SK-N-SH treated with all-trans-retinoic acid at 6 μM for 48 hours (cell line): ENCODE results near the gene SPAG9.

Experiments used
- ATAC-seq: fragments of 200-7000 bp; cut with Tn5 transposase; 3 replicates; pipeline ENCODE4 v1.9.1; 2020; ENCODE audit warnings: mild to moderate bottlenecking, moderate library complexity
- BACH2 ChIP-seq: fragments of 250-450 bp; sonication (Bioruptor Pico); IDR thresholded peaks from 2 replicates; pipeline ENCODE4 v1.9.0; 2021; ENCODE audit warnings: mild to moderate bottlenecking, borderline replicate concordance
- CREB5 ChIP-seq: fragments of 250-450 bp; sonication (Bioruptor Pico); IDR thresholded peaks from 2 replicates; pipeline ENCODE4 v1.5.1; 2020; ENCODE audit warnings: low read depth, mild to moderate bottlenecking, moderate library complexity
- CSDC2 ChIP-seq: fragments of 250-450 bp; sonication (Bioruptor Pico); IDR thresholded peaks from 2 replicates; pipeline ENCODE4 v1.5.0; 2020; ENCODE audit warnings: mild to moderate bottlenecking, moderate library complexity
- ESRRG ChIP-seq: fragments of 250-450 bp; sonication (Bioruptor Pico); IDR thresholded peaks from 2 replicates; pipeline ENCODE4 v1.6.1; 2021; ENCODE audit warnings: mild to moderate bottlenecking
- GLIS3 ChIP-seq: fragments of 250-450 bp; sonication (Bioruptor Pico); IDR thresholded peaks from 2 replicates; pipeline ENCODE4 v1.5.0; 2020; ENCODE audit warnings: mild to moderate bottlenecking, moderate library complexity
- ISL1 ChIP-seq: fragments of 250-450 bp; sonication (Bioruptor Pico); IDR thresholded peaks from 2 replicates; pipeline ENCODE4 v2.1.2; 2022; ENCODE audit warnings: mild to moderate bottlenecking, moderate library complexity
- PATZ1 ChIP-seq: fragments of 250-450 bp; sonication (Bioruptor Pico); IDR thresholded peaks from 2 replicates; pipeline ENCODE4 v1.8.0; 2020; ENCODE audit warnings: mild to moderate bottlenecking, moderate library complexity, borderline replicate concordance
- POU6F1 ChIP-seq: fragments of 250-450 bp; sonication (Bioruptor Pico); IDR thresholded peaks from 2 replicates; pipeline ENCODE4 v1.8.0; 2021; ENCODE audit warnings: low read depth, mild to moderate bottlenecking, moderate library complexity, borderline replicate concordance
- PPARA ChIP-seq: fragments of 250-450 bp; sonication (Bioruptor Pico); IDR thresholded peaks from 2 replicates; pipeline ENCODE4 v1.5.0; 2020; ENCODE audit warnings: mild to moderate bottlenecking, borderline replicate concordance
- RARB ChIP-seq: fragments of 250-450 bp; sonication (Bioruptor Pico); IDR thresholded peaks from 2 replicates; pipeline ENCODE4 v1.8.0; 2021; ENCODE audit warnings: mild to moderate bottlenecking, moderate library complexity
- SNAI2 ChIP-seq: fragments of 250-450 bp; sonication (Bioruptor Pico); IDR thresholded peaks from 2 replicates; pipeline ENCODE4 v1.5.0; 2020; ENCODE audit warnings: mild to moderate bottlenecking, moderate library complexity
- TCF4 ChIP-seq: fragments of 250-450 bp; sonication (Bioruptor Pico); IDR thresholded peaks from 2 replicates; pipeline ENCODE4 v1.8.0; 2021; ENCODE audit warnings: mild to moderate bottlenecking, moderate library complexity, borderline replicate concordance
- TOX ChIP-seq: fragments of 250-450 bp; sonication (Bioruptor Pico); IDR thresholded peaks from 2 replicates; pipeline ENCODE4 v1.8.0; 2021; ENCODE audit warnings: mild to moderate bottlenecking, moderate library complexity, borderline replicate concordance
- TSHZ2 ChIP-seq: fragments of 250-450 bp; sonication (Bioruptor Pico); IDR thresholded peaks from 2 replicates; pipeline ENCODE4 v1.5.0; 2020; ENCODE audit warnings: mild to moderate bottlenecking, moderate library complexity
- ZC3H10 ChIP-seq: fragments of 250-450 bp; sonication (Bioruptor Pico); IDR thresholded peaks from 2 replicates; pipeline ENCODE4 v1.5.1; 2021; ENCODE audit warnings: mild to moderate bottlenecking, moderate library complexity
- ZFP3 ChIP-seq: fragments of 250-450 bp; sonication (Bioruptor Pico); IDR thresholded peaks from 2 replicates; pipeline ENCODE4 v1.5.0; 2020; ENCODE audit warnings: mild to moderate bottlenecking, moderate library complexity
- ZFP30 ChIP-seq: fragments of 450-650 bp; formaldehyde crosslinking; IDR thresholded peaks from 2 replicates; pipeline ENCODE4 v1.5.0; 2022; ENCODE audit warnings: mild to moderate bottlenecking, moderate library complexity
- ZNF8 ChIP-seq: fragments of 450-650 bp; formaldehyde crosslinking; IDR thresholded peaks from 2 replicates; pipeline ENCODE4 v1.5.0; 2020; ENCODE audit warnings: mild to moderate bottlenecking, moderate library complexity

Gene SPAG9

GRCh38 chr17:50956750-50957523 lies 163.7 kb downstream of the SPAG9 start:
- ATAC-seq: peak; percentile 82
- TF ChIP-seq TOX (CRISPR knock-in tag) (no peak), RARB (CRISPR knock-in tag) (no peak), SNAI2 (CRISPR knock-in tag) (no peak), CSDC2 (CRISPR knock-in tag) (no peak), ZC3H10 (CRISPR knock-in tag) (no peak), GLIS3 (CRISPR knock-in tag) (no peak), PPARA (CRISPR knock-in tag) (no peak), CREB5 (CRISPR knock-in tag) (no peak), ESRRG (CRISPR knock-in tag) (no peak), ISL1 (CRISPR knock-in tag) (no peak), POU6F1 (no peak), BACH2 (no peak), ZFP3 (CRISPR knock-in tag) (no peak), PATZ1 (no peak), TCF4 (no peak), TSHZ2 (CRISPR knock-in tag) (no peak), ZNF8 (CRISPR knock-in tag) (no peak)

GRCh38 chr17:50956409-50956749 lies 164.3 kb downstream of the SPAG9 start:
- TF ChIP-seq TCF4 (no peak), TOX (CRISPR knock-in tag) (no peak), SNAI2 (CRISPR knock-in tag) (no peak), ZC3H10 (CRISPR knock-in tag) (no peak), ZNF8 (CRISPR knock-in tag) (no peak), PATZ1 (no peak)
- ATAC-seq: no peak

- ATAC-seq: peak; percentile 1; the same call in 1 of the 3 replicates
- TF ChIP-seq TCF4 (peak; percentile 59; the same call in 1 of the 2 replicates), ESRRG (CRISPR knock-in tag) (no peak), RARB (CRISPR knock-in tag) (no peak), BACH2 (no peak; the same call in 1 of the 2 replicates), ZNF8 (CRISPR knock-in tag) (no peak), ZFP30 (no peak), TSHZ2 (CRISPR knock-in tag) (peak; percentile 70; the same call in 1 of the 2 replicates)
Measured at GRCh38 chr17:50955667-50956120, 165.0 kb downstream of the SPAG9 start.
